GM10266 (cell line): ENCODE measurements around the gene PTPRD.

Experiments
- DNase-seq: peaks from one replicate; pipeline ENCODE4 v3.0.0; 2012; ENCODE audit errors: extremely low spot score
- CTCF ChIP-seq: IDR thresholded peaks from 2 replicates; pipeline ENCODE4 v1.5.1; 2012; ENCODE audit warnings: mild to moderate bottlenecking, low read depth; ENCODE audit not compliant: control insufficient read depth, insufficient read depth; ENCODE audit errors: missing control alignments

Gene PTPRD

GRCh38 chr9:9792144-9792857, 820.5 kb downstream of the PTPRD start:
- no peak for DNase-seq
- no peak for TF ChIP-seq CTCF

GRCh38 chr9:9791611-9792010, 821.2 kb downstream of the PTPRD start:
- DNase-seq: no peak
- TF ChIP-seq CTCF: no peak

GRCh38 chr9:9790216-9790872, 822.5 kb downstream of the PTPRD start:
- DNase-seq: peak; percentile 14
- peak; percentile 69 for TF ChIP-seq CTCF

- no peak for DNase-seq
- TF ChIP-seq CTCF: no peak
Measured at GRCh38 chr9:9783711-9784110, 829.1 kb downstream of the PTPRD start.

GRCh38 chr9:9783211-9783610, 829.6 kb downstream of the PTPRD start:
- DNase-seq: no peak
- TF ChIP-seq CTCF: no peak

- DNase-seq: no peak
- TF ChIP-seq CTCF: no peak
Measured at GRCh38 chr9:9778293-9778692, 834.5 kb downstream of the PTPRD start.

GRCh38 chr9:9774471-9774870, 838.3 kb downstream of the PTPRD start:
- no peak for TF ChIP-seq CTCF
- DNase-seq: no peak
